SJSA1 (cell line): ENCODE data around the gene MKNK1. TPM values are rescaled to one million over a fixed set of nuclear protein-coding genes. Genes with fewer than 3 reads are reported as not detected.

ENCODE experiments used
- DNase-seq, 2 experiments: peaks; one replicate each; pipeline ENCODE4 v3.0.0-alpha.2; 2015 to 2020; ENCODE audit warnings: low spot score in 2 of 2, low read depth in 1 of 2
- H3K27ac ChIP-seq: fragments of 250-450 bp; sonication (Bioruptor Pico); 2 replicates; pipeline ENCODE4 v1.5.1; 2020; ENCODE audit warnings: mild to moderate bottlenecking, moderate library complexity
- H3K27me3 ChIP-seq: fragments of 250-450 bp; sonication (Bioruptor Pico); replicated peaks from 2 replicates; pipeline ENCODE4 v1.5.1; 2020; ENCODE audit warnings: mild to moderate bottlenecking, moderate library complexity
- H3K36me3 ChIP-seq: fragments of 250-450 bp; sonication (Bioruptor Pico); 2 replicates; pipeline ENCODE4 v1.5.1; 2020; ENCODE audit warnings: mild to moderate bottlenecking
- H3K4me1 ChIP-seq: fragments of 250-450 bp; sonication (Bioruptor Pico); replicated peaks from 2 replicates; pipeline ENCODE4 v1.6.1; 2021; ENCODE audit warnings: mild to moderate bottlenecking
- H3K4me3 ChIP-seq: fragments of 250-450 bp; sonication (Bioruptor Pico); 2 replicates; pipeline ENCODE4 v1.5.1; 2020; ENCODE audit warnings: mild to moderate bottlenecking
- H3K9me3 ChIP-seq: fragments of 250-450 bp; sonication (Bioruptor Pico); replicated peaks from 2 replicates; pipeline ENCODE4 v1.5.1; 2020; ENCODE audit warnings: mild to moderate bottlenecking
- total RNA-seq: library from RNA; depleted of rRNA; stranded (reverse); fragments of >200 nt; shearing (Covaris generic); gene quantifications from 2 replicates; pipeline ENCODE4 v1.2.3, GENCODE V29; 2014

MKNK1 gene
- total RNA-seq, 1 experiment from 2014 or later = 21.3 TPM

DNA sequence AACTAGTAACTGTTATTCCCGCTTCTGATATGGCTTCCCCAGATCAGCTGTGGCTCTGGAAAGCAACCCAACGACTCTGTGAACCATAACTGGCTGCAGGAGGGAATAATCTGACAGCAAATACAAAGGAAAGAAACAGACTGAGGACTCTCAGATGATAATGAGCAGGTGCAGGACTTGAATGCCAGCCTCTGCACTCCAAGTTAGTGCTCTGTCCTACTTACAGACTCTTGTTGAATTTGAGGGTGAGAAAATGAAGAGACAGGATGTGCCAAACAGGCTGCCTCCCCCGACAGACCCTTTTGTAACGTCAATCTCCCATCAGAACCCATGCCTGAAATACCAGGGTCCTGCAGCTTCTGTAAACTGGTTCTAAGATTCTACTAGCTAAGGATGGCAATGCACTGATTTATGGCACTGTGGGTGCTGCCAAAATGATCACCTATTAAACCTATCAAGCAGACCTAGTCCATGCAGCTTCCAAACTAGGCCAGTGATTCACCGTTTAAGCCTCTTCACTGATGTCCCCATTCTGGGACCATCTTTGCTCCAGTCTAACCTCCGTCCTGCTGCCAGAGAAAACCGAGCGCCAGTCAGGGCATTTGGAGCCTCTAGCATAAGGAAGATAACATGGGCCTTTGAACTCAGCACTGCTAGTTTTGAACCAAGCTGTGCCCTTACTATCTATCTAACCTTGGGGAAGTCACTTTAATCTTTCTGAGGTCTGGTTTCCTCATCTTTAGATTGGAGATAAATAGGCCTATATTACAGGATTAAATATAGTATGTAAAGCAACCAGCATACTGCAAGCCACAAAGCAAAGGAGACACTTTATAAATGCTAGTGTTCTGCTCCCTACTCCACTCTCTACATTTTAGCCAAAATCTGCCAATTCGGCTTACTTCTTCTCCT is 4.8 kb downstream of the MKNK1 start:
- H3K36me3 ChIP-seq = peaks cover 6% of the 10 kb centered on the region; the same call in 1 of the 2 replicates
- H3K9me3 ChIP-seq = no peaks in the 10 kb centered on the region
- H3K27me3 ChIP-seq = no peaks in the 10 kb centered on the region
- peaks cover 14% of the 10 kb centered on the region for H3K4me1 ChIP-seq
- no peak for DNase-seq
- H3K27ac ChIP-seq = no peak overlapping the region
- H3K4me3 ChIP-seq = no peak overlapping the region

DNA sequence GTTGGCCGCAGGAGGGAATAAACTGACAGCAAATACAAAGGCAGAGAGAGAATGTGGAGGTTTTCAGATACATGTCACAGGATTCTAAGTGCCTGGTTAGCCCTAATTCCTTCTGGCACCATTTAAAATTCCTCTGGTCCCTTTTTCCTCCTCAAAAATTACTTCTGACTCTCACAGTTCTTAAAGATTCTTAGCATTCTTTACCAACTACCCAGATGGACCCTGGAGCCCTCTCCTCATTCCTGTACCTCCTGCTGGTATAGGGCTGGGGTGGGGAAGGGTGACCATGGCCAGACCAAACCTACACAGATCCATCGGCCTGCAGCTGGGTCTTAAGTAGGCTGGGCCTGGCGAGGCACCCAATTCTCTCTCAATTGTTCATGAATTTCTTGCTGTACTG is 7.2 kb downstream of the MKNK1 start:
- Histone ChIP-seq H3K9me3 (no peaks in the 10 kb centered on the region), H3K4me1 (peaks cover 6% of the 10 kb centered on the region), H3K27me3 (no peaks in the 10 kb centered on the region), H3K4me3 (no peak overlapping the region), H3K36me3 (peaks cover 26% of the 10 kb centered on the region), H3K27ac (no peak overlapping the region)
- DNase-seq = no peak

DNA sequence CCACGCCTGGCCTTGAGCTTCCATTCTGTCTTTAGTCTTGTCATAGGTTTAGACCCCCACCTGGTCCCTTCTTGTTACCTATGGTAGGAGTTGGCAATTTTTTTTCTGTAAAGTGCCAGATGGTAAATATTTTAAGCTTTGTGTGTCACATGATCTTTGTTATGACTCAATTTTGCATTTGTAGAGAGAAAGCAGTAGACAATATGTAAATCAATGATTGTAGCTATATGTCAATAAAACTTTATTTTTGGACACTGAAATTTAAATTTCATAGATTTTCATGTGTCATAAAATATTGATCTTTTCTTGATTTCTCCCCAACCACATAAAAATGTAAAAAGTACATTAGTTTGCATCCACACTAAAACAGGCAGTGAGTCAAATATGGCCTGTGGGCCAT is 8.0 kb downstream of the MKNK1 start:
- DNase-seq = no peak
- Histone ChIP-seq H3K27ac (no peak overlapping the region), H3K36me3 (peaks cover 29% of the 10 kb centered on the region), H3K4me3 (no peak overlapping the region), H3K4me1 (peaks cover 6% of the 10 kb centered on the region), H3K27me3 (no peaks in the 10 kb centered on the region), H3K9me3 (no peaks in the 10 kb centered on the region)

DNA sequence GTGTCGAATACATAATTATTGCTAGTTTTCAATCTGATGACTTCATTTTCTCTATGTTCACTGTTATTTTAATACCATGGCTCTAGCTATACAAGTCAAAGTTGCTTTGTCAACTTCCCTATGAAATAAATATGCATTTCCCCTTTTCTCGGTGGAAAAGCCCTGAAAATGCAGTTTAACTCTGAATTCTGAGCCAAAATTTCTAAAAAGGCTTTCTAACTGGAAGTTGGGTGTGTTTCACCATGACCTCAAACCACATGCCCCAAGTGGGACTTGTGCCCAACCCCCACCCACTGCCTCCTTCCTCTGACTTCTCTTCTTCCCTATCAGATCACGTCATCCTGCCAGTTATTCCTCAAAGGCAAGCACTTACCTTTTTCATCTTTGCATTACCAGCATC is 8.9 kb downstream of the MKNK1 start:
- Histone ChIP-seq H3K27ac (no peak overlapping the region), H3K27me3 (no peaks in the 10 kb centered on the region), H3K9me3 (no peaks in the 10 kb centered on the region), H3K4me1 (peaks cover 2% of the 10 kb centered on the region), H3K36me3 (peaks cover 38% of the 10 kb centered on the region), H3K4me3 (no peak overlapping the region)
- DNase-seq = no peak

DNA sequence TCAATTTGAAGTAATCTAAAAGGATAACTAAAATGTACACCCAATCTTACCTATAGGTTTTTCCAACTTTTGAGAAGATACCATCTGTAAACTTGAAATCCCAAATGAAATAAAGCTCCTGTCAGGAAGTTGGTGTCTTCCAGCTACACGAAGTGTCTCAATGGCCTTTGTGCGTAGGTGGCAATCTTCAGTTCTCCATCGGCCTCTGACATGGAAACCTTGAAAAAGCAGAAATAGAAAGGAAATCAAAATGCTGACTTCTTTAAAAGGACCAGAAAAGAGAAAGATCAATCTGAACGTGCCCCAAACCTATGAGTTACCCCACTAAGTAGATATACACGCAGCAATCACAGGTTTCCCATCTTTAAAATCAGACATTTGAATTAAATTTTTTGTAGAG is 10.0 kb downstream of the MKNK1 start:
- no peaks in the 10 kb centered on the region for H3K9me3 ChIP-seq
- no peak overlapping the region for H3K27ac ChIP-seq

DNA sequence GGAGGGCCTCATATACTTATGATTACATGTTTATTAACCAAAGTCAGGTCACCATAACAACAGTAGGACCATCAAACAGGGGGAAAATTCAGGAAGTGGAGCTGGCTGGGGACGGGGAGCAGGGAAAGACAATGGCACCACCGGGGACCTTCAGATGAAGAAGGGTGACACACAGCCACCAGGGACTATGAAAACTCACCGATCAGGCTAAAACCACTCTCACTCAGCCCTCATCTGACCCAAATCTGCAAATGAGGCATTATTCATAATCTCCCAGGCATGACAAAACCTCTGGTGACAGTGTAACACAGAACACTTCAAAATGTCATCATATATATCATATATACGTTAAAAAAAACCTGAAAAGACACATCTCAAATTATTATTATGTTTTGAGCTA is 11.2 kb downstream of the MKNK1 start:
- Histone ChIP-seq H3K27ac (no peak overlapping the region), H3K4me1 (no peaks in the 10 kb centered on the region), H3K27me3 (no peaks in the 10 kb centered on the region), H3K9me3 (no peaks in the 10 kb centered on the region), H3K36me3 (peaks cover 47% of the 10 kb centered on the region), H3K4me3 (no peak overlapping the region)
- no peak for DNase-seq

More for the DNA sequence above, 10.0 kb downstream of the MKNK1 start:
- Histone ChIP-seq H3K4me3 (no peak overlapping the region), H3K27me3 (no peaks in the 10 kb centered on the region), H3K4me1 (no peaks in the 10 kb centered on the region), H3K36me3 (peaks cover 43% of the 10 kb centered on the region)
- DNase-seq = no peak

DNA sequence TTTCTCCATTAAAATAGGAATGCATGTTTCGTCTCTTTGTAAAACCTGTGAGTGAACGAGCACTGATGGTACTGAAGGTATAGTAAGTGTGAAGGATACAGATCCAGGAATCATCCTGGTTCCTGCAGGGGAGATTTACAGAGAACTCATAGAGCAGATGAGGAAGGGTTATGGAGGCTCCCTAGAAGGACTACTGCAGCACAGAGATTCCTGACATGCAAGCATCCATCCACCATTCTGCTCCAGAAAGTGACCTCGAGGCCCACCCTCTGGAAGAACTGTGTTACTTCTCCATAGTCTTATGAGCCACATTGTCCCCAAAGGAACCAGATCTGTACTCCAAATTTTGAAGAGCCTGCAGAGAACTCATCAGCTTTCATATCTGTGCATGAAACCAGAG is 14.5 kb downstream of the MKNK1 start:
- H3K9me3 ChIP-seq = no peaks in the 10 kb centered on the region
- no peaks in the 10 kb centered on the region for H3K27me3 ChIP-seq
- H3K4me1 ChIP-seq = no peaks in the 10 kb centered on the region
- H3K27ac ChIP-seq = no peak overlapping the region
- H3K36me3 ChIP-seq = peaks cover 54% of the 10 kb centered on the region
- DNase-seq = no peak
- no peak overlapping the region for H3K4me3 ChIP-seq

DNA sequence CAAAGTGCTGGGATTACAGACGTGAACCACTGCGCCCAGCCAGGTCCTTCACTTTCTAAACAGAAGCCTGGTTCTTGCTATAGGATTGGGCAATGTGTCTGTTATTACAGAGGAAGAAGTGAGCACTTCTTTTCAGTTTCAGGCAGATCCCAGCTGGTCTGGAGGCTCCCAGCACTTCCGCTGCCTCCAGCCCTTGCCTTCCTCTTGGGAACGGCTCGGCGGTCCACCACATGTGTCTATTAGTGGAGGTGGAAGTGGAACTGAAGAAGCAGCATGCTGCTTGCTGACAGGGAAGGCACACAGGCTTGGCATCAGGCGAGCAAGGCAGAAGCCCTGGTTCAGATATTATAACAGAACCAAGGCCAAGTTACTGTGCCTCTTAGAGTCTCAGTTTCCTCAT is 17.0 kb downstream of the MKNK1 start:
- no peak for DNase-seq
- H3K4me1 ChIP-seq = no peaks in the 10 kb centered on the region
- H3K27ac ChIP-seq = no peak overlapping the region
- H3K36me3 ChIP-seq = peaks cover 40% of the 10 kb centered on the region
- no peak overlapping the region for H3K4me3 ChIP-seq
- H3K9me3 ChIP-seq = no peaks in the 10 kb centered on the region
- H3K27me3 ChIP-seq = no peaks in the 10 kb centered on the region

DNA sequence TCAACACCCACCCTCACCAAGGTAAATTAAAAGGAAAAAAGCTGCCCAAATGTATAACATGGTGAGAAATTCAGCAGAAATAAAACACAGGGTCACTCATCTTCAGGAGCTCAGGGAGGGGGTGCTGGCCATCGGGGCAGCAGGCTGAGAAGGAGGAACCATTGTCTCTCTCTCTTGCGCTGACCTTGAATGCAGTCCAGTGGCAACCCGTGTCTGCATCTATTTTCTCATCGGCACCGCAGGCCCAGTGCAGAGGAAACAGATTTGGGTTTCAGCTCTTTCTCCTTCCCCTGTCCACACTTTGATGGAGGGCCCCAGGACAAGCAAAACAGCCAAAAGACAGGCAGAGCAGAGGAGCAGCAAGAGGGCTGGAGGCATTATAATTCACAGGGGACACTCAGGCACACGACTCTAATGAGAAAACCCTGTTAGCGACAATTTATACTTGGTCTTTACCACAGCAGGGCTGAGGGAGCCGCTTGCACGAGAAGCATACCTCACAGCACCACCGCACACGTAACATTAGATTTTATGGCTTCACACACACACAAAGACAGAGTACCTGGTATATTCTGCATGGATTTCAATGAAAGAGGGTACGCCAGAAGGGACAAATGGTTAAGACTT is 18.6 kb downstream of the MKNK1 start:
- DNase-seq = no peak
- no peaks in the 10 kb centered on the region for H3K4me1 ChIP-seq
- no peak overlapping the region for H3K27ac ChIP-seq
- no peaks in the 10 kb centered on the region for H3K27me3 ChIP-seq
- H3K36me3 ChIP-seq = peaks cover 41% of the 10 kb centered on the region
- H3K4me3 ChIP-seq = no peak overlapping the region
- H3K9me3 ChIP-seq = no peaks in the 10 kb centered on the region

DNA sequence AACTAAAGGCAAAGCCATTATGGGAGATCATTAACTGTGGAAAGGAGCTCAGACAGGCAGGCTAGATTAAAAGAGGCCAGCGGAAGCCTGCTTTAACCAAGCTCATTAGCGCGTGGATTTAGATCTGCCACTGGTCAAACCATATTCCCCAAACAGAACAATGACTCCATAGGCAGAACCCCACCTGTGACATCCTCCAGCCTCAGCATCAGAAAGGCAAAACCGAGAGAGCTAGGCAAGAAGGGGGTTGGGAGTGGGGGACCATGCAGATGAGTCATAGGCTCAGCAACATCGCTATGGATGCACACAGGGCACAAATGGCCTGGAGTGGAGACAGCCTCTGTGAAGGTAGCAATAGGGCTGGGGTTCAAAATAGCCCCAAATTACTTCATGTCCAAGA is 20.6 kb downstream of the MKNK1 start:
- no peaks in the 10 kb centered on the region for H3K4me1 ChIP-seq
- H3K27me3 ChIP-seq = no peaks in the 10 kb centered on the region
- no peaks in the 10 kb centered on the region for H3K9me3 ChIP-seq
- no peak overlapping the region for H3K4me3 ChIP-seq
- H3K27ac ChIP-seq = no peak overlapping the region
- H3K36me3 ChIP-seq = peaks cover 43% of the 10 kb centered on the region
- no peak for DNase-seq

DNA sequence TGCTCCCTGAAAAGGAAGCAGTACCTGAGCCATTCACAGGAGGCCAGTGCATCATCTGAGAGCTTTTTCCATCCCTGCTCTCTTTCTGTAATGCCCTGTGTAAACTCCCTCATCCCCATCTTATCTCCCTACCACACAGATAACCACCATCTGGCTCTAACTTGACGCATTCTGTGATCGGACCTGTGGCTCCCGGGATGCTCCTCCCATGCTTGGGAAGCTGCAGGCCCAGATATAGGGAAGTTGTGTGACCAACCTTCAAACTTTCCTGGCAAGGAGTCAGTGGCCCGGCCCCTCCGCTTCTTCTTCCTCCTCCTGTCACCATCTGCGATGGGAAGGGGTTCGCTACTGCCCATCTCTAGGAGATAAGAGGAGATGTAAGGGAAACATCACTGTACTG is 21.1 kb downstream of the MKNK1 start:
- DNase-seq = no peak
- Histone ChIP-seq H3K4me1 (no peaks in the 10 kb centered on the region), H3K4me3 (no peak overlapping the region), H3K9me3 (no peaks in the 10 kb centered on the region), H3K27ac (no peak overlapping the region), H3K27me3 (no peaks in the 10 kb centered on the region), H3K36me3 (peaks cover 44% of the 10 kb centered on the region)

DNA sequence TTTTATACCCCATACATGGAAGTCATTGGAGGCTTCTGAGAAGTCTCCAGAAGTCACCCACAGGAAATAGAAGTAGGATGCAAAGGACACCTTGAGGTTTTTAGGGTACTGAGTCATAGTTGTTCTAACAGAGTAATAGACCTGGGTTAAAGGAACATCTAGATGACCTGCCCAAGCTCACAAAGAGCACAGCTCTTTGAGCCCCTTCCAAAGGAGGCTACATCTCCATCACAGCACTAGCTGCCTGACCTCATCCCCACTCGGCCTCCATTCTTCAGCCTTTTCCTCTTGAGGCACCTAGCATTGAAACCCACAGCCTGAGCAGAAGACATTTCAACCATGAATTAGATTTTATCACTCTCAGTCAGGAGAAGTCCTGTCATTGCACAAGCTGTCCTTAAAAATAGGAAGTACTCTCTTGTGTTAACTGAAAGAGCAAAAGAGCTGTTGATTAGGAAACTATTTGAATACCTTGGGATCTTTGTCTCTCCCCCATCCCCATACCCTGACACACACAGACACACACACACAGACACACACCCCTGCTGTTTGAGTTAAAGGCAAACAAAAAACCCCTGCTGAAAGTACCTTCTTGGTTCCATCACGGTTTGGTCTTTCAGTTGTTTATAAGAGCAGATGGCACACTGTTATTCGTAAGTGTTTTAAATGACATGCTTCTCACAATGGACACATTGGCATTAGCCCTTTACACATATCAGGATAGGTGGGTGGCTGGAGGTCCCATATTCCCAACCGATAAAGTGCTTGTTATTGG is 22.2 kb downstream of the MKNK1 start:
- Histone ChIP-seq H3K4me1 (no peaks in the 10 kb centered on the region), H3K27ac (no peak overlapping the region), H3K27me3 (no peaks in the 10 kb centered on the region), H3K9me3 (no peaks in the 10 kb centered on the region), H3K4me3 (no peak overlapping the region), H3K36me3 (peaks cover 41% of the 10 kb centered on the region)
- no peak for DNase-seq

DNA sequence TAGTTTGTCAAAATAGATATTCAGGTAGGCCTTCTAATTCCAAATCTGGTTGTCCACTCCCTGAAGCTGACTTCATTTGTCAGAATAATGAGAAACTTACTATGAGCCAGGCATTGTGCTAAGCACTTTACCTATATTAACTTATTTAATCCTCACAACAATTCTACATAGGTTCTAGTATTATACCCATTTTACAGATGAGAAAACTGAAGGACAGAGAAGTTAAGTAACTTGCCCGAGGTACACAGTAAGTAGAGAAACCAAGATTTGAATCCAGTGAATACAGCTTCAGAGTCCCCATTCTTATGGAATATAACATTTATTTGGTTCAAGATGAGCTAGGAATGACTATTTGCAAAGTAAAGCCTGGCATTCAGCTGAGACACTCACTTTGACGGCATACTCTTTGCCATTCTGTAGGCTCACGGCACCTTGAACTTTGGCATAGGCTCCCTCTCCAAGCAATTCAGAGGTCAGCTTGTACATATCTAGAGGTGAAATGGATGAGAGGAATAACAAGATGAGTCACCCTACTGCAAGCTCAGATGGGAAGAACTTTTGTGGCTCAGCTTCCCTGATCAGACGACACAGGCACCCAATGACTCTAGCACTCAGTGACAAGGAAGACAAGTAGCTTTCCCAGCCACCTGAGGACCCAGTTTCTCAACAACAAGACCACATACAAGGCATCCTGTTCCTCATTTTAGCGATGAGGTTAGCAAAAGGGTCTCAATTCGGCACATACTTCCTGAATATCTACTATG is 23.7 kb downstream of the MKNK1 start:
- Histone ChIP-seq H3K27me3 (no peaks in the 10 kb centered on the region), H3K27ac (no peak overlapping the region), H3K9me3 (no peaks in the 10 kb centered on the region), H3K4me3 (no peak overlapping the region), H3K36me3 (peaks cover 39% of the 10 kb centered on the region), H3K4me1 (no peaks in the 10 kb centered on the region)
- no peak for DNase-seq
